SW480 (cell line): ENCODE data around the gene USP10.

Source experiments
- DNase-seq: peaks from one replicate; pipeline ENCODE4 v3.0.0-alpha.2; 2016; ENCODE audit warnings: low spot score

The USP10 gene

GRCh38 chr16:84773312-84773711 is 73.5 kb downstream of the USP10 start:
- DNase-seq, result no peak

- no peak for DNase-seq
Measured at GRCh38 chr16:84774810-84775209, 75.0 kb downstream of the USP10 start.

- no peak for DNase-seq
Measured at GRCh38 chr16:84775262-84775810, 75.5 kb downstream of the USP10 start.

- no peak for DNase-seq
Measured at GRCh38 chr16:84777435-84777834, 77.6 kb downstream of the USP10 start.

- no peak for DNase-seq
Measured at GRCh38 chr16:84778720-84779119, 78.9 kb downstream of the USP10 start.

- DNase-seq, result no peak
Measured at GRCh38 chr16:84780063-84780462, 80.3 kb downstream of the USP10 start.

GRCh38 chr16:84780544-84781376 is 81.0 kb downstream of the USP10 start:
- DNase-seq, result no peak

- no peak for DNase-seq
Measured at GRCh38 chr16:84782846-84783245, 83.0 kb downstream of the USP10 start.

GRCh38 chr16:84785843-84786581 is 86.2 kb downstream of the USP10 start:
- no peak for DNase-seq

GRCh38 chr16:84786605-84787262 is 86.9 kb downstream of the USP10 start:
- DNase-seq, result no peak

- DNase-seq, result no peak
Measured at GRCh38 chr16:84787263-84787622, 87.4 kb downstream of the USP10 start.

GRCh38 chr16:84788920-84789391 is 89.2 kb downstream of the USP10 start:
- no peak for DNase-seq

GRCh38 chr16:84789431-84789830 is 89.6 kb downstream of the USP10 start:
- no peak for DNase-seq

- DNase-seq, result no peak
Measured at GRCh38 chr16:84790301-84790700, 90.5 kb downstream of the USP10 start.

GRCh38 chr16:84791088-84791487 is 91.3 kb downstream of the USP10 start:
- DNase-seq, result no peak

GRCh38 chr16:84791501-84791900 is 91.7 kb downstream of the USP10 start:
- no peak for DNase-seq

GRCh38 chr16:84794186-84794585 is 94.4 kb downstream of the USP10 start:
- no peak for DNase-seq

GRCh38 chr16:84794626-84795025 is 94.8 kb downstream of the USP10 start:
- no peak for DNase-seq

GRCh38 chr16:84795329-84796053 is 95.7 kb downstream of the USP10 start:
- DNase-seq, result no peak

- no peak for DNase-seq
Measured at GRCh38 chr16:84800158-84800978, 100.6 kb downstream of the USP10 start.

- no peak for DNase-seq
Measured at GRCh38 chr16:84803146-84803545, 103.3 kb downstream of the USP10 start.
